Heart left ventricle (tissue), 16 donors: ENCODE measurements around the gene AGR2. TPM values are rescaled to one million over a fixed set of nuclear protein-coding genes. Genes with fewer than 3 reads are reported as not detected.

Source experiments
- ATAC-seq, 4 donors: fragments of 200-7000 bp; cut with Tn5 transposase; one replicate each; pipeline ENCODE4 v1.9.1; 2020 to 2022; ENCODE audit warnings: moderate library complexity in 4 of 4, mild to moderate bottlenecking in 3 of 4, moderate number of reproducible peaks in 1 of 4
- DNase-seq, 5 donors: peaks; one replicate each; pipeline ENCODE4 v3.0.0-alpha.2; 2020
- H3K27ac ChIP-seq, 12 donors: fragments of 200-600 bp; sonication (generic) in 4 of 12; one replicate each; pipeline versions ENCODE4 v1.5.0 to v1.8.0; 2016 to 2022; ENCODE audit warnings: mild to moderate bottlenecking in 2 of 12
- H3K27me3 ChIP-seq, 9 donors: fragments of 200-600 bp; sonication (generic) in 2 of 9; one replicate each; pipeline versions ENCODE4 v1.5.1 to v1.8.0; 2016 to 2022; ENCODE audit warnings: mild to moderate bottlenecking in 3 of 9
- H3K36me3 ChIP-seq, 9 donors: fragments of 200-600 bp; sonication (generic) in 2 of 9; one replicate each; pipeline versions ENCODE4 v1.5.0 to v1.8.0; 2018 to 2022; ENCODE audit warnings: mild to moderate bottlenecking in 2 of 9
- H3K4me1 ChIP-seq, 12 donors: fragments of 200-600 bp; sonication (generic) in 4 of 12; one replicate each; pipeline versions ENCODE4 v1.5.0 to v1.8.0; 2016 to 2022; ENCODE audit warnings: mild to moderate bottlenecking in 3 of 12
- H3K4me3 ChIP-seq, 12 donors: fragments of 200-600 bp; sonication (generic) in 4 of 12; one replicate each; pipeline versions ENCODE4 v1.5.0 to v1.8.0; 2017 to 2022; ENCODE audit warnings: mild to moderate bottlenecking in 9 of 12, moderate library complexity in 4 of 12
- H3K9me3 ChIP-seq, 12 donors: fragments of 200-600 bp; sonication (generic) in 4 of 12; one replicate each; pipeline versions ENCODE4 v1.5.0 to v1.8.0; 2016 to 2022; ENCODE audit warnings: mild to moderate bottlenecking in 1 of 12
- CTCF ChIP-seq, 12 donors: fragments of 200-600 bp; sonication (generic) in 4 of 12; IDR thresholded peaks; one replicate each; pipeline versions ENCODE4 v1.5.0 to v1.8.0; 2018 to 2022; ENCODE audit warnings: antibody characterized with exemption in 12 of 12, mild to moderate bottlenecking in 5 of 12
- POLR2A ChIP-seq, 2 donors: fragments of 450-650 bp; IDR thresholded peaks; one replicate each; pipeline ENCODE4 v1.6.1; 2017; ENCODE audit warnings: antibody characterized with exemption in 2 of 2, mild to moderate bottlenecking in 2 of 2, moderate library complexity in 2 of 2
- WGBS, 4 donors: extraction: QIAGEN DNeasy Blood & Tissue Kit in 2 of 4; methylation state at CpG; one replicate each; pipeline versions ENCODE4 v1.1.5 to v1.1.7; 2013 to 2018; 5-methylcytosine and 5-hydroxymethylcytosine counted together
- intact Hi-C, 10 donors: fragments of 100-400 bp; cut with DNase I; formaldehyde crosslinking; loops; one replicate each; pipeline versions ENCODE4 v1.11.1 to v1.14.2; 2022
- polyA plus RNA-seq, 2 donors: library from polyadenylated mRNA; stranded (reverse); fragments of 200-250 nt; gene quantifications; one replicate each; pipeline ENCODE4 v1.2.3, GENCODE V29; 2013
- total RNA-seq, 9 donors: library from RNA; depleted of rRNA in 2 of 9; stranded (reverse); fragments of >200 nt in 2 of 9; fragmentation: NEBNext Ultra II Directional in 3 of 9; extraction: Animal tissue kit (Norgen Biotek cat#: 25700) in 3 of 9; gene quantifications; one replicate each; pipeline versions ENCODE4 v1.1.0 to v1.2.4, GENCODE V29; 2016 to 2023
- donor health status: ischemic (EF 13 %, LVEDD 7.1; RV severe dilation, severe dysfunction).
- donor health status: healthy with polysubstance abuse.
- donor health status: DM: no; HTN: yes; CAD: no.
- donor health status: DM: no; HTN: no; CAD: no.
- donor health status: ischemic (EF 25% LVEDD 6.9; RV normal size, moderate dysfunction).
- donor health status: ischemic (EF 25% LVEDD 5.7; RV mildly dilated, moderate dysfunction).
- donor health status: healthy.
- donor health status: DM: yes; HTN: yes; CAD: no.
- donor health status: ischemic (EF 35%, LVEDD 5.7; RV mildly dilated, moderate dysfunction).
- donor health status: nonischemic (EF 11% LVEDD 7.7; RV severe dilation, severe dysfunction).
- donor health status: DM: yes; HTN: yes; CAD: no.
- donor health status: PGD.
- donor health status: ischemic (EF 29% LVEDD 5.4; RV normal size, mild dysfunction).
- donor health status: nonischemic (EF 23%, LVEDD 6.1; RV moderate dilation, normal function).

The AGR2 gene
- total and polyA plus RNA-seq, 11 donors = 0.37 TPM; not detected in 10

- no peak overlapping the region for H3K27ac ChIP-seq
- no peak overlapping the region for H3K4me3 ChIP-seq
- H3K36me3 ChIP-seq = peaks cover 0 to 13% (median 3%) of the 10 kb centered on the region in 9 donors
- TF ChIP-seq POLR2A (IDR thresholded peaks at IDR 0.05) (no peak), CTCF (IDR thresholded peaks at IDR 0.05) (no peak)
- H3K27me3 ChIP-seq = no peaks in the 10 kb centered on the region
- H3K9me3 ChIP-seq = no peaks in the 10 kb centered on the region
- no peak for ATAC-seq
- 83 to 86% (median 85%) methylated on average over 4 of the region's 4 CpGs for WGBS, 4 donors
- intact Hi-C loops = no loop called here
- no peaks in the 10 kb centered on the region for H3K4me1 ChIP-seq
- DNase-seq = no peak
Observed at GRCh38 chr7:16786257-16786656, 18.5 kb downstream of the AGR2 start.

GRCh38 chr7:16785846-16786245 lies 19.0 kb downstream of the AGR2 start:
- 76 to 97% (median 87%) methylated on average over 2 of the region's 2 CpGs for WGBS, 4 donors
- DNase-seq (no peak), ATAC-seq (no peak)
- TF ChIP-seq POLR2A (IDR thresholded peaks at IDR 0.05) = no peak
- no peak for TF ChIP-seq CTCF (IDR thresholded peaks at IDR 0.05)
- intact Hi-C loops = no loop called here
- Histone ChIP-seq H3K4me3 (no peak overlapping the region), H3K27me3 (no peaks in the 10 kb centered on the region), H3K27ac (no peak overlapping the region), H3K4me1 (no peaks in the 10 kb centered on the region), H3K36me3 (peaks cover 0 to 13% (median 3%) of the 10 kb centered on the region in 9 donors), H3K9me3 (no peaks in the 10 kb centered on the region)

- H3K4me3 ChIP-seq = no peak overlapping the region
- H3K9me3 ChIP-seq = no peaks in the 10 kb centered on the region
- no peaks in the 10 kb centered on the region for H3K27me3 ChIP-seq
- DNase-seq (no peak), ATAC-seq (no peak)
- no peaks in the 10 kb centered on the region for H3K4me1 ChIP-seq
- 78 to 90% (median 80%) methylated on average over 1 of the region's 1 CpG for WGBS, 4 donors
- TF ChIP-seq CTCF (IDR thresholded peaks at IDR 0.05) = no peak
- no peak for TF ChIP-seq POLR2A (IDR thresholded peaks at IDR 0.05)
- peaks cover 0 to 13% (median 3%) of the 10 kb centered on the region in 9 donors for H3K36me3 ChIP-seq
- H3K27ac ChIP-seq = no peak overlapping the region
- intact Hi-C loops = no loop called here
Observed at GRCh38 chr7:16785321-16785720, 19.5 kb downstream of the AGR2 start.

GRCh38 chr7:16780596-16780995 lies 24.2 kb downstream of the AGR2 start:
- H3K9me3 ChIP-seq = no peaks in the 10 kb centered on the region
- H3K36me3 ChIP-seq = peaks cover 0 to 13% (median 3%) of the 10 kb centered on the region in 9 donors
- intact Hi-C loops = no loop called here
- ATAC-seq (no peak), DNase-seq (no peak)
- no peaks in the 10 kb centered on the region for H3K27me3 ChIP-seq
- TF ChIP-seq POLR2A (IDR thresholded peaks at IDR 0.05) = no peak
- no peaks in the 10 kb centered on the region for H3K4me1 ChIP-seq
- no peak overlapping the region for H3K27ac ChIP-seq
- no peak overlapping the region for H3K4me3 ChIP-seq
- WGBS, 4 donors = 57 to 71% (median 68%) methylated on average over 1 of the region's 1 CpG

GRCh38 chr7:16779051-16779450 lies 25.7 kb downstream of the AGR2 start:
- H3K9me3 ChIP-seq = no peaks in the 10 kb centered on the region
- intact Hi-C loops = loop anchor here in 1 of 10 donors (10.0 kb wide), 1 partner anchor 84 kb away; no protein-coding TSS in a partner anchor
- 54 to 59% (median 58%) methylated on average over 1 of the region's 1 CpG for WGBS, 4 donors
- no peak for TF ChIP-seq POLR2A (IDR thresholded peaks at IDR 0.05)
- no peak for TF ChIP-seq CTCF (IDR thresholded peaks at IDR 0.05)
- H3K36me3 ChIP-seq = peaks cover 0 to 13% (median 0%) of the 10 kb centered on the region in 9 donors
- no peak overlapping the region for H3K4me3 ChIP-seq
- H3K27ac ChIP-seq = no peak overlapping the region
- DNase-seq (no peak), ATAC-seq (no peak)
- no peaks in the 10 kb centered on the region for H3K27me3 ChIP-seq
- H3K4me1 ChIP-seq = peaks cover 0 to under 1% (median 0%) of the 10 kb centered on the region in 12 donors
